ENCODE results near the gene CLCN3.
"Not testable (repeated sequence)": the region's sequence is repeated elsewhere in the genome, so short reads cannot be mapped to it uniquely, and the experiment has no call there.

CLCN3 gene

GRCh38 chr4:169619958-169620879, at the start of gene CLCN3:
Gene CLCN3 (plus strand): TSS chr4:169620578. CDS start chr4:169635929, 15,351 bp downstream.
- DNase-seq (ENCODE audit: low read depth) = peak; percentile 98

DNA sequence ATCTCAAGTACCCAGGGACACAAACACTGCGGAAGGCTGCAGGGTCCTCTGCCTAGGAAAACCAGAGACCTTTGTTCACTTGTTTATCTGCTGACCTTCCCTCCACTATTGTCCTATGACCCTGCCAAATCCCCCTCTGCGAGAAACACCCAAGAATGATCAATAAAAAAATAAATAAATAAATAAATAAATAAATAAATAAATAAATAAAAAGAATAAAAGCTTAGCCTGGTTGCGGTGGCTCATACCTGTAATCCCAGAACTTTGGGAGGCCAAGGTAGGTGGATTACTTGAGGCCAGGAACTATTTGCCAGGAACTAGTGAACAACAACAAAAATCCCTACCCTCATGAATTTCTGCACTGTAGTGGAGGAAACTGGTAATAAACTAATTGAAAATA, 49.4 kb upstream of the CLCN3 start:
- not testable (repeated sequence) for DNase-seq (ENCODE audit: low read depth)

- DNase-seq (ENCODE audit: low read depth) = no peak
Observed at GRCh38 chr4:169571435-169571834, 48.9 kb upstream of the CLCN3 start.

DNA sequence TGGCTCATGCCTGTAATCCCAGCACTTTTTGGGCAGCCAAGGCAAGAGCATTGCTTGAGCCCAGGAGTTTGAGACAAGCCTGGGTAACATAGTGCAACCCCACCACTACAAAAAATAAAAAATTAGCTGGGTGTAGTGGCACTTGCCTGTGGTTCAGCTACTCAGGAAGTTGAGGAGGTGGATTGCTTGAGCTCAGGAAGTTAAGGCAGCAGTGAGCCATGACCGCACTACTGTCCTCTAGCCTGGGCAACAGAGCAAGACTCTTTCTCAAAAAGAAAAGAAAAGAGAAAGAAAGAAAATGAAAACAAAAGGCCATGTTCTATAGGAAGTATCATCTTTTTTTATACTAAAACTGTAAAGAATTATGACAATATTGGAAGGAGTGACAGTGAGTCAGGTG, 46.5 kb upstream of the CLCN3 start:
- DNase-seq (ENCODE audit: low read depth) = no peak

DNA sequence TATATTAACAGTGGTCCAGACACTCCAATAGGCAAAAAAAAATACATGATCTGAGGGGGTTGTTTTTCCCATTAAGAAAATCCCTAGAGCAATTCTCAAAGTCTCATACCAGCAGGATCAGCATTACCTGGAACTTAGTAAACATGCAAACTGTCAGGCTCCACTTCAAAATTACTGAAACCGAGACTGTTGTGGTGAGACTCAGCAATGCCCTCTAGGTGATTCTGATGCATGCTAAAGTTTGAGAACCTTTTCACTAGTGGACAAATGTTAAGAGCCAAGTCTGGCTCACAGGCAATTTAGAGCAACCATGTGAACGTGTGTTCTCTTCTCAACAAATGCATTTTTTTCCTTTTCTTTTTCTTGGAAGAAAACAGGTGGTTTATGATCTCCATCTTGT, 38.2 kb upstream of the CLCN3 start:
- no peak for DNase-seq (ENCODE audit: low read depth)

DNA sequence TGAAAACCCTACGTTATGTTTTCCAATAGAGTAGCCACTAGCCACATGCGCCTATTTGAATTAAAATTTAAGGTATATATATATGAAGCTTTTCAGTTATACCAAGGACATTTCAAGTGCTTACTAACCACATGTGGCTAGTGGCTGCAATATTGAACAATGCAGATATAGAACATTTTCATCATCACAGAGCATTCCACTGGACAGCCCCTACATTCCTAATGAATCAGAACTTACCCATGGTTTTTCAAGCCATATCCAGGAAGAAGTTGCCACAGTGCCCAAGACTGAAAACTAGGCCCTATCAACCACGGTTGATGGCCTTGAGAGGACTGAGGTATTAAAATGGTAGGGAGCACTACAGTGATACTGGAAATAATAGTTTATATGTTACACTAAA, 37.7 kb upstream of the CLCN3 start:
- no peak for DNase-seq (ENCODE audit: low read depth)

GRCh38 chr4:169583563-169583962, 36.8 kb upstream of the CLCN3 start:
- DNase-seq (ENCODE audit: low read depth) = no peak

DNA sequence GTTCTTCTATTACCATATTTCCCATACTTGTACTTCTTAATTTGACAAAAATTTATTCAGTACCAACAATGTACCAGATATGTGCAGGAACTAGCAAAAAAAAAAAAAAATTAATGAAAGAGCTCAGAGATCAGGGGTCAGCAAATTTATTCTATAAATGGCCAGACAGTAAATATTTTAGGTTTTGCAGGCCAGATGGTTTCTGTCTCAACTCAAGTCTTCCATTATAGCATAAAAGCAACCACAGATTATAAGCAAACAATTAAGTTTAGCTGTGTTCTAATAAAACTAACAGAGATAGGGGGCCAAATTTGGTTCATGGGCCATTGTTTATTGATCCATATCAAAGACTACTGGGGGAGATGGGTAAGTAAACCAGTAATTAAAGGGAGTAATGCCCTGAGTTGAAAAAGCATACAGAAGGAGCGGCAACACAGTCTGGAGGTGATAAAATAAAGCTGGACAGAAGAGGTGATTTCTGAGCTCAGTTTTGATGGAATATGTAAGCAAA, 27.3 kb upstream of the CLCN3 start:
- DNase-seq (ENCODE audit: low read depth) = no peak

GRCh38 chr4:169594560-169595195, 25.7 kb upstream of the CLCN3 start:
- DNase-seq (ENCODE audit: low read depth) = no peak

- no peak for DNase-seq (ENCODE audit: low read depth)
Observed at GRCh38 chr4:169601016-169601771, 19.2 kb upstream of the CLCN3 start.

- no peak for DNase-seq (ENCODE audit: low read depth)
Observed at GRCh38 chr4:169603312-169603711, 17.1 kb upstream of the CLCN3 start.

GRCh38 chr4:169604131-169604900, 16.1 kb upstream of the CLCN3 start:
- DNase-seq (ENCODE audit: low read depth) = peak; percentile 66

DNA sequence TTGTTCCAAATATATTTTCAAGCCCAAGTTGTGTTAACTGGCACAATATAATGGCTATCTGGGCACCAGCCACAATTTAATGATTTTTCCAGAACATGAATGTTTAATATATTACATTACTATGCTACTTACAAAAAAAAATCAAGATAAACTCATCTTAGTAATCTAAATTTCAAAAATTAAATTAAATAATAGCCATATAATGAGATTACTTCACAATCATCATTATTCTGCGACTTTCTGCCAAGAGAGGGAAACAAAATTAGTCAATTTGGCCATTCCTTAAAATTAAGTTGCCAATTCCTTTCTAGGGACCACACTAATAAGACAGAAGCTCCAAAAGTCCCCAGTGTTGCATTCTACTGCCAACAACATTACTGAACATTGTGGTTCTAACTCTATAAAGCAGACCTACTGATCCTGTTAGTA, 15.5 kb upstream of the CLCN3 start:
- no peak for DNase-seq (ENCODE audit: low read depth)

GRCh38 chr4:169611157-169611556, 9.2 kb upstream of the CLCN3 start:
- no peak for DNase-seq (ENCODE audit: low read depth)

GRCh38 chr4:169611991-169612870, 8.1 kb upstream of the CLCN3 start, which contains the start of gene NEK1:
Gene NEK1 (minus strand): TSS chr4:169612583. CDS start chr4:169602630, 9,953 bp downstream.
- DNase-seq (ENCODE audit: low read depth) = peak; percentile 78

DNA sequence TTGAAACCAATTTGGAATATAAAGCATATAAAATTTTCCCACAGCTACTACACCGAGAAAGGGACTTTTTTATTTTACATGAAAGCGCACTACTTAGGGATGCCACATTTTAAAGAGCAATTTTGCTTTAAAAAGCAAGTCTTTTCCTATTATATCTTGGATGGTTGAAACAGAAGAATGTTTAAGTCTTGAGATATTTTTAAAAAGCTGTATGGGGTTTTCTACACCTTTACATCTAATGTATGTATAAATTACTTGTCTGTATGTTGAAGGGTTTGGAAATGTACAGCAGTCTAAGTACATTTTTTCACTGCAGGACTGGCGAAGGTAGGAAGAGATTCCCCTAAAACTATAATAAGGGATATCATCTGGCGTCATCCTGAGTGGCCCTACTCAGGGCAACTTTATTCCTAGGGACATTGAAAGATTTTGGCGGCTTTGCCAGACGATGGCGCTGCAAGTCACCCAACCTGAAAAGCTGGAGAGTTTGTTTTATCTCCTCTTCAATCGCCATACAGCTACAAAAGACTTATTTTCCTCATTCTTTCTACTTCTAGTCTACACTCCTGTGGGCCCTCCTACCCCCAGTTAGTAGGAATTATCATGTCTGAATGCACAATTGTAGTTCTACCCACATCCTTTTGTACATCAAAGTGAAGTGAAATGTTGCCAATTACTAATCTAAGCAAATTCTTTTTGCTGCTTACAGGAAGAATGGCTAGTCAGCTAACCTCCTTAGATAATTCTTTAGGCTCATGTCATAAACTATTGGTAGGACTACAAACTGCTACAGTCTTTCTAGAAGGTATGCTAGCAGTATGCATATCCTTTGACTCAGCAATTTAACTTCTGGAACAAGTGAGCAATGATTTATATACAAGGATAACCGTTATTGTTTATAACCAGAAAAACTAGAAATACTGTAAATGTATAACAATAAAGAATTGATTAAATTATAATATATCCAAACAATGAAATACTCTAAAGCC, 7.2 kb upstream of the CLCN3 start:
- DNase-seq (ENCODE audit: low read depth) = peak; percentile 78

DNA sequence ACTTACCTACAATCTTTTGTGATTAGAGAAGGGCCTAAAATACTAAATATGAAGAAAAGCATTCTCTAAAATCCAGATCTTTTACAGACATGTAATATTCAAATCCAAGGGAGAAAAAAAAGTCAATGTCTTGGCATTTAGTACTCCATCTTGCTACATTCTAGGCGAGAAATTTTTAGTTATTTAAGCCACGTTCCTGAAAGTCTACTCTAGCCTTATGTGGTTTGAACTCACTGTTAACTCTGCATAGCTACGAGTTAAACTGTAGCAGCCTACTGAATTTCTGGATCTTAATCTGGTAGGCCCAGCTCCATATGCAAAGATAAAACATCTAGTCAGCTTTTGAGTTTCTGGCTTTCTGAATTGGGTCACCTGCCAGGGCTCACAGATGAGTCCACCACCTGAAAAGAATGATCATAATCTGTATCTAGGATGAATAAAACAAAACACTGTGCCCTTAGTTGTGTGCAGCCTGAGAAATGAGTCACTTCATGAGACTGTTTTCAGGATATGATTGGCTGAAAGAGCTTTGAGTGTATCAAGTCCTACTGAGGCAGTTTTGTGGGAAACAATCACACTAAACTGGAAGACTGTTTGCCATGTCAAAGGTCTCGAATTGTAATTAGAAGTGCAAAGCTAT, 4.8 kb upstream of the CLCN3 start:
- no peak for DNase-seq (ENCODE audit: low read depth)

DNA sequence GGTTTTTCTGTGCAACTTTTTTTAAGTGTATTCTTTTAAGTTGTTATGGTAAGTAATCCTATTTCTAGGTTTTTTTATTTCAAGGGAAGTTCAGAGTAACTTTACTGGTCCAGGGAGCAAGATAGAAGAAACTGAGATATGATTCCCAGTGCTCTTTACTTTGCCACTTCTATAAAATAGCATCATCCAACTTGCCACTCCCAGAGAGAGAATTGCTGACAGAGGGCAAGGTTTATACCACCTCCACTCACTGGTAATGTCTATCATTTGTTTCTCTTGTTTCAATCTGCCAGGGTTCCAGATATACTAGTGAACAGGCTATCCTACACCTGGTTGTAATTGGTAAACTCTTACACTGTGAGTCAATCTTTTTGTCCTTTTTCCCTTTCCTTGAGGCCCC, 3.5 kb upstream of the CLCN3 start:
- no peak for DNase-seq (ENCODE audit: low read depth)

GRCh38 chr4:169617306-169617705, 3.1 kb upstream of the CLCN3 start:
- DNase-seq (ENCODE audit: low read depth) = no peak
